K562 (cell line): ENCODE measurements around the gene HOXB4. TPM values are rescaled to one million over a fixed set of nuclear protein-coding genes. Genes with fewer than 3 reads are reported as not detected.

Experiments used
- BCL6 ChIP-seq: fragments of 250-450 bp; sonication (Bioruptor Pico); IDR thresholded peaks from 2 replicates; pipeline ENCODE4 v1.4.0; 2020
- CREB3L1 ChIP-seq: fragments of 450-650 bp; IDR thresholded peaks from 2 replicates; pipeline ENCODE4 v1.6.1; 2014; ENCODE audit warnings: low read depth, mild to moderate bottlenecking, moderate library complexity, borderline replicate concordance
- FOXK2 ChIP-seq, 2 experiments: fragments of 450-650 bp; IDR thresholded peaks in 1 of 2; conservative IDR thresholded peaks in 1 of 2; 2 replicates each; pipeline ENCODE4 v1.6.1; 2016; ENCODE audit warnings: low read depth in 2 of 2, mild to moderate bottlenecking in 1 of 2
- KAT8 ChIP-seq: fragments of 450-650 bp; IDR thresholded peaks from 2 replicates; pipeline ENCODE4 v1.6.1; 2016; ENCODE audit warnings: low read depth, mild to moderate bottlenecking
- MCM7 ChIP-seq, 2 experiments: fragments of 450-650 bp; IDR thresholded peaks; 2 replicates each; pipeline ENCODE4 v1.6.1; 2016 to 2018
- MTA3 ChIP-seq: fragments of 450-650 bp; formaldehyde crosslinking; IDR thresholded peaks from 2 replicates; pipeline ENCODE4 v1.6.1; 2017; ENCODE audit warnings: mild to moderate bottlenecking, borderline replicate concordance
- MXD1 ChIP-seq: fragments of 250-450 bp; sonication (Bioruptor Pico); IDR thresholded peaks from 2 replicates; pipeline ENCODE4 v1.8.0; 2021; ENCODE audit warnings: borderline replicate concordance, mild to moderate bottlenecking, moderate library complexity; ENCODE audit not compliant: poor library complexity, severe bottlenecking
- NBN ChIP-seq: fragments of 450-650 bp; IDR thresholded peaks from 2 replicates; pipeline ENCODE4 v1.6.1; 2016; ENCODE audit warnings: low read depth, mild to moderate bottlenecking
- RAD21 ChIP-seq, 2 experiments: fragments of 250-450 bp in 1 of 2; fragments of 450-650 bp in 1 of 2; sonication (Bioruptor Pico) in 1 of 2; formaldehyde crosslinking in 1 of 2; IDR thresholded peaks in 1 of 2; conservative IDR thresholded peaks in 1 of 2; 2 replicates each; pipeline versions ENCODE4 v1.4.0 to v1.8.0; 2020 to 2022; ENCODE audit warnings: mild to moderate bottlenecking in 2 of 2, moderate library complexity in 1 of 2
- SAFB ChIP-seq: fragments of 200-400 bp; formaldehyde crosslinking; IDR thresholded peaks from 2 replicates; pipeline ENCODE4 v1.6.1; 2017; ENCODE audit warnings: low read depth, low read length, borderline replicate concordance
- VEZF1 ChIP-seq: fragments of 200-800 bp; sonication (Bioruptor generic); IDR thresholded peaks from 2 replicates; pipeline ENCODE4 v1.6.1; 2017; ENCODE audit warnings: missing genetic modification characterization, missing compliant biosample characterization
- ZNF398 ChIP-seq: fragments of 250-450 bp; sonication (Bioruptor Pico); IDR thresholded peaks from 2 replicates; pipeline ENCODE4 v1.8.0; 2021; ENCODE audit warnings: moderate library complexity, mild to moderate bottlenecking, inconsistent platforms
- polyA plus RNA-seq, 8 experiments: library from polyadenylated mRNA; depleted of rRNA in 4 of 8; stranded (reverse) in 5 of 8; unstranded in 3 of 8; fragments of >200 nt; fragmentation: Nextera tagmentation in 2 of 8; fragmentation: Illumina TruSeq in 1 of 8; extraction: Ambion mirVana in 2 of 8; extraction: Trizol in 1 of 8; gene quantifications; 2 replicates each; pipeline versions ENCODE4 v1.2.1 to v1.2.3, GENCODE V29; 2011 to 2014; ENCODE audit warnings: inconsistent platforms in 1 of 8, missing spikeins in 1 of 8
- total RNA-seq, 7 experiments: library from RNA; depleted of rRNA in 6 of 7; stranded (reverse); fragments of >200 nt in 6 of 7; fragmentation: Illumina TruSeq in 2 of 7; extraction: Trizol in 2 of 7; gene quantifications; 2 replicates each; pipeline versions ENCODE4 v1.2.1 to v1.2.3, GENCODE V29; 2011 to 2021; ENCODE audit warnings: low replicate concordance in 1 of 7
- TF ChIP-seq, protein P1 (sequence below): fragments of 450-650 bp; IDR thresholded peaks from 2 replicates; pipeline ENCODE4 v1.6.1; 2016; ENCODE audit warnings: mild to moderate bottlenecking
- TF ChIP-seq, protein P2 (sequence below): fragments of 450-650 bp; formaldehyde crosslinking; IDR thresholded peaks from 2 replicates; pipeline ENCODE4 v1.4.0; 2022; ENCODE audit warnings: mild to moderate bottlenecking, moderate library complexity
- TF ChIP-seq, protein P3 (sequence below): fragments of 250-450 bp; sonication (Bioruptor Pico); IDR thresholded peaks from 2 replicates; pipeline ENCODE4 v1.9.0; 2021; ENCODE audit warnings: mild to moderate bottlenecking, inconsistent platforms

Gene HOXB4
- total and polyA plus RNA-seq, 9 of the 15 experiments (the other 6 are each of a cell fraction or from before 2014, with no cell fraction given) = 1.6 to 34.9 (median 14.9) TPM

DNA sequence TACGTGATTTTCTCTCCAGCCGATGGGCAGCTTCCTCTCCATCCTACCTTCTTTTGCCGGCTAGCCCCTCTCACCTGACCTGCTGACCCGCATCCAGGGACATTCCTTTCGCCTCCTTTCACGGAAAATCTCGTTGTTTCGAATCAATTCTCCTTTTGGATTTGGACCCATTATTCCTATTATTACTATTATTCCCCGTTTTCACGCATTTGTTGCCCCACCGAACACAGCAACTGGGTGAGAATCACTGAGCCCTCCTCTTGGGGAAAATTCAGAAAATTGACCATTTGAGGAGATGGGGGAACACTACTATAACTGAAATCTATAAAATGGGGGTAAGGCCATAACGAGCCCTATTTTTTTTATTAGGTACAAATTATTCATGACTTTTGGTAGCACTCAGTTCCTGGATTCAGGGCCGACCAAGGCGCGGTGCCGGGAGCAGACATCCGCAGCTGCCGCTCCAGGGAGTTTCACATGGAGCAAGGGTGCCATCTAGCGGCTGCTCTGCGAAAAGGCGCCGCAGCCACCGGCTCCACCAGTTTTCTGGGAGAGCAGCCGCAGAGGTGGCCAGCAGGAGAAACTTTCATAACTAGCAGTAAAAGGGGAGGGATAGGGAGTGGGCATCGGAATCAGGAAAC lies 40.2 kb upstream of the HOXB4 start (continued):
- TF ChIP-seq MXD1 (CRISPR knock-in tag) (no peak), ZNF398 (CRISPR knock-in tag) (no peak), SAFB (no peak), RAD21 (CRISPR knock-in tag; conservative IDR thresholded peaks at IDR 0.05 in 1 of 2, IDR thresholded peaks at IDR 0.05 in 1 of 2) (peak; percentile 92 to 95), MTA3 (no peak), FOXK2 (conservative IDR thresholded peaks at IDR 0.05 in 1 of 2, IDR thresholded peaks at IDR 0.05 in 1 of 2; ENCODE audit: low read depth in 2 of 2) (no peak), BCL6 (CRISPR knock-in tag) (no peak), CREB3L1 (no peak), VEZF1 (CRISPR knock-in tag) (no peak; the same call in 1 of the 2 replicates), KAT8 (no peak), NBN (no peak), MCM7 (IDR thresholded peaks at IDR 0.05) (no peak)
- TF ChIP-seq, protein P1, sequence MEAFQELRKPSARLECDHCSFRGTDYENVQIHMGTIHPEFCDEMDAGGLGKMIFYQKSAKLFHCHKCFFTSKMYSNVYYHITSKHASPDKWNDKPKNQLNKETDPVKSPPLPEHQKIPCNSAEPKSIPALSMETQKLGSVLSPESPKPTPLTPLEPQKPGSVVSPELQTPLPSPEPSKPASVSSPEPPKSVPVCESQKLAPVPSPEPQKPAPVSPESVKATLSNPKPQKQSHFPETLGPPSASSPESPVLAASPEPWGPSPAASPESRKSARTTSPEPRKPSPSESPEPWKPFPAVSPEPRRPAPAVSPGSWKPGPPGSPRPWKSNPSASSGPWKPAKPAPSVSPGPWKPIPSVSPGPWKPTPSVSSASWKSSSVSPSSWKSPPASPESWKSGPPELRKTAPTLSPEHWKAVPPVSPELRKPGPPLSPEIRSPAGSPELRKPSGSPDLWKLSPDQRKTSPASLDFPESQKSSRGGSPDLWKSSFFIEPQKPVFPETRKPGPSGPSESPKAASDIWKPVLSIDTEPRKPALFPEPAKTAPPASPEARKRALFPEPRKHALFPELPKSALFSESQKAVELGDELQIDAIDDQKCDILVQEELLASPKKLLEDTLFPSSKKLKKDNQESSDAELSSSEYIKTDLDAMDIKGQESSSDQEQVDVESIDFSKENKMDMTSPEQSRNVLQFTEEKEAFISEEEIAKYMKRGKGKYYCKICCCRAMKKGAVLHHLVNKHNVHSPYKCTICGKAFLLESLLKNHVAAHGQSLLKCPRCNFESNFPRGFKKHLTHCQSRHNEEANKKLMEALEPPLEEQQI = no peak
- TF ChIP-seq, protein P2, sequence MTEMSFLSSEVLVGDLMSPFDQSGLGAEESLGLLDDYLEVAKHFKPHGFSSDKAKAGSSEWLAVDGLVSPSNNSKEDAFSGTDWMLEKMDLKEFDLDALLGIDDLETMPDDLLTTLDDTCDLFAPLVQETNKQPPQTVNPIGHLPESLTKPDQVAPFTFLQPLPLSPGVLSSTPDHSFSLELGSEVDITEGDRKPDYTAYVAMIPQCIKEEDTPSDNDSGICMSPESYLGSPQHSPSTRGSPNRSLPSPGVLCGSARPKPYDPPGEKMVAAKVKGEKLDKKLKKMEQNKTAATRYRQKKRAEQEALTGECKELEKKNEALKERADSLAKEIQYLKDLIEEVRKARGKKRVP (CRISPR knock-in tag) = no peak
- TF ChIP-seq, protein P3, sequence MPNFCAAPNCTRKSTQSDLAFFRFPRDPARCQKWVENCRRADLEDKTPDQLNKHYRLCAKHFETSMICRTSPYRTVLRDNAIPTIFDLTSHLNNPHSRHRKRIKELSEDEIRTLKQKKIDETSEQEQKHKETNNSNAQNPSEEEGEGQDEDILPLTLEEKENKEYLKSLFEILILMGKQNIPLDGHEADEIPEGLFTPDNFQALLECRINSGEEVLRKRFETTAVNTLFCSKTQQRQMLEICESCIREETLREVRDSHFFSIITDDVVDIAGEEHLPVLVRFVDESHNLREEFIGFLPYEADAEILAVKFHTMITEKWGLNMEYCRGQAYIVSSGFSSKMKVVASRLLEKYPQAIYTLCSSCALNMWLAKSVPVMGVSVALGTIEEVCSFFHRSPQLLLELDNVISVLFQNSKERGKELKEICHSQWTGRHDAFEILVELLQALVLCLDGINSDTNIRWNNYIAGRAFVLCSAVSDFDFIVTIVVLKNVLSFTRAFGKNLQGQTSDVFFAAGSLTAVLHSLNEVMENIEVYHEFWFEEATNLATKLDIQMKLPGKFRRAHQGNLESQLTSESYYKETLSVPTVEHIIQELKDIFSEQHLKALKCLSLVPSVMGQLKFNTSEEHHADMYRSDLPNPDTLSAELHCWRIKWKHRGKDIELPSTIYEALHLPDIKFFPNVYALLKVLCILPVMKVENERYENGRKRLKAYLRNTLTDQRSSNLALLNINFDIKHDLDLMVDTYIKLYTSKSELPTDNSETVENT = no peak
